A549 (cell line): Measurements from ENCODE around the gene PDE8A.

Source experiments
- MAZ ChIP-seq: fragments of 150-350 bp; IDR thresholded peaks from 2 replicates; pipeline ENCODE4 v1.6.1; 2014; ENCODE audit warnings: antibody characterized with exemption, low read depth, low read length, borderline replicate concordance
- POLR2A ChIP-seq: IDR thresholded peaks from 2 replicates; pipeline ENCODE4 v1.6.1; 2012; ENCODE audit warnings: mild to moderate bottlenecking, low read length
- RCOR1 ChIP-seq: fragments of 150-350 bp; IDR thresholded peaks from 2 replicates; pipeline ENCODE4 v1.6.1; 2014; ENCODE audit warnings: antibody characterized with exemption, low read length, low read depth
- TF ChIP-seq, protein P1 (sequence below): fragments of >200 bp; sonication (Bioruptor Twin); formaldehyde crosslinking; IDR thresholded peaks from 3 replicates; pipeline ENCODE4 v1.5.1; 2016
- TF ChIP-seq, protein P2 (sequence below): IDR thresholded peaks from 2 replicates; pipeline ENCODE4 v1.6.1; 2012; ENCODE audit warnings: low read depth, borderline replicate concordance

DNA sequence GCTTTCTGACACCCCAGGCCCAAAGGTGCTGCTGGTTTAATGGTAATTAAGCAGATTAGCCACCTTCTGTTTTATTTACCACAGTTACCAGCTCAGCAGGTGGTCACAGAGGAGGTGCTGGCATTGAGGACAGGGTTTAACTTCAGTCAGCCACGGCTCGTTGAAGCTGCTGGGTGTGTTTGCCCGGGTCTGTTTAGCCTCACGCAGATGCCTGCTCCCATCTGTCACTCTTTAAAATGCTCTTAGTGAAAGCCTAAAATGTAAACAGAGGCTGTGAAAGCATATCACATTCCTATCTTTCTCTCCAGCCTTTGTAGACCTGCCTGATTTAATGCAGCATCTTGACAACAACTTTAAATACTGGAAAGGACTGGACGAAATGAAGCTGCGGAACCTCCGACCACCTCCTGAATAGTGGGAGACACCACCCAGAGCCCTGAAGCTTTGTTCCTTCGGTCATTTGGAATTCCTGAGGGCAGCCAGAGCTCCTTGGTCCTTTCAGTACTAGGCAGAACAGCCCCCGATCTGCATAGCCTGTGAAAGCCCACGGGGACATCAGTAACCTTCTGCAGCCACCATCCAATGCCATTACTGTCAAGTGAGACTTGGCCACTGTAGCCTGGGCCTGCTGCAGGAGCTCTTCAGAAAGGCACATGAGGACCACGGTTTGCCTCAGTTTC lies 156.0 kb downstream of the PDE8A start:
- TF ChIP-seq, protein P1, sequence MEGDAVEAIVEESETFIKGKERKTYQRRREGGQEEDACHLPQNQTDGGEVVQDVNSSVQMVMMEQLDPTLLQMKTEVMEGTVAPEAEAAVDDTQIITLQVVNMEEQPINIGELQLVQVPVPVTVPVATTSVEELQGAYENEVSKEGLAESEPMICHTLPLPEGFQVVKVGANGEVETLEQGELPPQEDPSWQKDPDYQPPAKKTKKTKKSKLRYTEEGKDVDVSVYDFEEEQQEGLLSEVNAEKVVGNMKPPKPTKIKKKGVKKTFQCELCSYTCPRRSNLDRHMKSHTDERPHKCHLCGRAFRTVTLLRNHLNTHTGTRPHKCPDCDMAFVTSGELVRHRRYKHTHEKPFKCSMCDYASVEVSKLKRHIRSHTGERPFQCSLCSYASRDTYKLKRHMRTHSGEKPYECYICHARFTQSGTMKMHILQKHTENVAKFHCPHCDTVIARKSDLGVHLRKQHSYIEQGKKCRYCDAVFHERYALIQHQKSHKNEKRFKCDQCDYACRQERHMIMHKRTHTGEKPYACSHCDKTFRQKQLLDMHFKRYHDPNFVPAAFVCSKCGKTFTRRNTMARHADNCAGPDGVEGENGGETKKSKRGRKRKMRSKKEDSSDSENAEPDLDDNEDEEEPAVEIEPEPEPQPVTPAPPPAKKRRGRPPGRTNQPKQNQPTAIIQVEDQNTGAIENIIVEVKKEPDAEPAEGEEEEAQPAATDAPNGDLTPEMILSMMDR: no peak
- no peak for TF ChIP-seq POLR2A
- no peak for TF ChIP-seq RCOR1
- TF ChIP-seq MAZ: no peak
- TF ChIP-seq, protein P2, sequence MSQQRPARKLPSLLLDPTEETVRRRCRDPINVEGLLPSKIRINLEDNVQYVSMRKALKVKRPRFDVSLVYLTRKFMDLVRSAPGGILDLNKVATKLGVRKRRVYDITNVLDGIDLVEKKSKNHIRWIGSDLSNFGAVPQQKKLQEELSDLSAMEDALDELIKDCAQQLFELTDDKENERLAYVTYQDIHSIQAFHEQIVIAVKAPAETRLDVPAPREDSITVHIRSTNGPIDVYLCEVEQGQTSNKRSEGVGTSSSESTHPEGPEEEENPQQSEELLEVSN: no peak
